BJ (cell line): ENCODE results near the gene FAM13C. TPM values are rescaled to one million over a fixed set of nuclear protein-coding genes. Genes with fewer than 3 reads are reported as not detected.

Experiments
- CTCF ChIA-PET: fragments of 350-600 bp; formaldehyde crosslinking; extraction: SDS; loops from one replicate; lab custom pipeline; 2021; ENCODE audit warnings: antibody characterized with exemption, inconsistent platforms; lab: Yijun Ruan, JAX
- POLR2A ChIA-PET: fragments of 300-600 bp; sonication (Branson Sonifier 250); formaldehyde crosslinking; extraction: SDS; loops from one replicate; lab custom pipeline; 2021; ENCODE audit warnings: antibody characterized with exemption; lab: Charles Lee
- DNase-seq: peaks from one replicate; pipeline ENCODE4 v3.0.0-alpha.2; 2011; ENCODE audit warnings: low read depth
- H3K27me3 ChIP-seq: 2 replicates; pipeline ENCODE4 v1.6.0; 2011; ENCODE audit warnings: low read length; ENCODE audit not compliant: control insufficient read depth, insufficient read depth
- H3K36me3 ChIP-seq: 2 replicates; pipeline ENCODE4 v1.5.1; 2011; ENCODE audit warnings: low read length; ENCODE audit not compliant: control insufficient read depth, insufficient read depth
- H3K4me3 ChIP-seq: 2 replicates; pipeline ENCODE4 v1.5.1; 2011; ENCODE audit warnings: low read depth, mild to moderate bottlenecking, control low read depth, low read length
- polyA plus RNA-seq: library from polyadenylated mRNA; depleted of rRNA; stranded (reverse); fragments of >200 nt; gene quantifications from 2 replicates; pipeline ENCODE4 v1.2.3, GENCODE V29; 2011
- TF ChIP-seq, protein P1 (sequence below): IDR thresholded peaks from 2 replicates; pipeline ENCODE4 v1.5.1; 2011; ENCODE audit warnings: low read depth, mild to moderate bottlenecking, control low read depth, inconsistent platforms, low read length, moderate library complexity; ENCODE audit not compliant: insufficient read depth

Gene FAM13C
- polyA plus RNA-seq, 1 experiment, result not detected

DNA sequence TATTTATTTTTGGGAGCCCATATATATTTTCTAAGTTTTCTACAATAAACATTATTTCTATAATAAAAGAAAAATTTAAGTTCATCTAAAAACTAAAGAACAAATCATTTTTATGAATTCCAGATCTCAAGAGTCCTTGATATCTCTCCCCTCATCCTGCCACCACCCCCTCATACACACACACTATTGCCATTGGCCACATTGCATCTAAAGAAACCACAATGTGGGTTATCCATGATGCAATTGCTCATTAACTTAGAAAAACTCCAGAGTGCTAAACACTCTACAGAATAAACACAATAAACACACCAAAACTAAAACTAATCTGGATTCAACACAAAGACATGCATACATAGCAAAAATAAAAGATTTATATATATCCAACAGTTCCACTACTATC, 37.8 kb downstream of the FAM13C start:
- ChIA-PET POLR2A (no interaction called here), CTCF (no interaction called here)
- DNase-seq, result no peak
- Histone ChIP-seq H3K27me3 (no peaks in the 10 kb centered on the region), H3K36me3 (no peaks in the 10 kb centered on the region), H3K4me3 (no peak overlapping the region)
- TF ChIP-seq, protein P1, sequence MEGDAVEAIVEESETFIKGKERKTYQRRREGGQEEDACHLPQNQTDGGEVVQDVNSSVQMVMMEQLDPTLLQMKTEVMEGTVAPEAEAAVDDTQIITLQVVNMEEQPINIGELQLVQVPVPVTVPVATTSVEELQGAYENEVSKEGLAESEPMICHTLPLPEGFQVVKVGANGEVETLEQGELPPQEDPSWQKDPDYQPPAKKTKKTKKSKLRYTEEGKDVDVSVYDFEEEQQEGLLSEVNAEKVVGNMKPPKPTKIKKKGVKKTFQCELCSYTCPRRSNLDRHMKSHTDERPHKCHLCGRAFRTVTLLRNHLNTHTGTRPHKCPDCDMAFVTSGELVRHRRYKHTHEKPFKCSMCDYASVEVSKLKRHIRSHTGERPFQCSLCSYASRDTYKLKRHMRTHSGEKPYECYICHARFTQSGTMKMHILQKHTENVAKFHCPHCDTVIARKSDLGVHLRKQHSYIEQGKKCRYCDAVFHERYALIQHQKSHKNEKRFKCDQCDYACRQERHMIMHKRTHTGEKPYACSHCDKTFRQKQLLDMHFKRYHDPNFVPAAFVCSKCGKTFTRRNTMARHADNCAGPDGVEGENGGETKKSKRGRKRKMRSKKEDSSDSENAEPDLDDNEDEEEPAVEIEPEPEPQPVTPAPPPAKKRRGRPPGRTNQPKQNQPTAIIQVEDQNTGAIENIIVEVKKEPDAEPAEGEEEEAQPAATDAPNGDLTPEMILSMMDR, result no peak

DNA sequence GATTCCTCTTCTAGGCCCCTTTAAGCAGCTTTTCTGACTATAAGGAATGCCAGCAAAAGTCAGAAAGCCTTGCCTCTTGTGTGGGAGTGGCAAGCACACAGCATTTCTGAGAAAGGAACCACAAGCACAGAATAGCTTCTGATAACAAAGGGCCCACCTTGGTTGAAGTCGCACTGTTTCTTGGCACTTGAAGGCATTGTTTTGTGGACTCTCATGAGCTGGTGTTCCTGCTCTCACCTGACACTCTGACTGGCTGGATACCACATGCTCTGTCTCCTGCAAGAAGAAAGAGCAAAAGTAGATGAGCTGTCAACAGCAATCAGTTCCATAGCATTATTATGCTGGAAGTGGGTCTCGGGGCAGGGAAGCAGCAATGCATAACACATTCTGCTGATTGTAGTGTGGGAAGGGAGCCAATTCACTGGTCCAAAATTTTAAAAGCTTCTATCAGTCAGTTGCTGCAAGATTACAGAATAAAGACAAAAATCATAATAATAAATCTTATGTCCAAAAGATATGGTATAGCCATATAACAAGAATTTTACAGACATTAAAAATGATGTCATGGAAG, 38.4 kb downstream of the FAM13C start:
- Histone ChIP-seq H3K36me3 (no peaks in the 10 kb centered on the region), H3K4me3 (no peak overlapping the region), H3K27me3 (no peaks in the 10 kb centered on the region)
- POLR2A ChIA-PET, result no interaction called here
- no peak for DNase-seq
- CTCF ChIA-PET, result no interaction called here
- TF ChIP-seq, protein P1, result no peak

DNA sequence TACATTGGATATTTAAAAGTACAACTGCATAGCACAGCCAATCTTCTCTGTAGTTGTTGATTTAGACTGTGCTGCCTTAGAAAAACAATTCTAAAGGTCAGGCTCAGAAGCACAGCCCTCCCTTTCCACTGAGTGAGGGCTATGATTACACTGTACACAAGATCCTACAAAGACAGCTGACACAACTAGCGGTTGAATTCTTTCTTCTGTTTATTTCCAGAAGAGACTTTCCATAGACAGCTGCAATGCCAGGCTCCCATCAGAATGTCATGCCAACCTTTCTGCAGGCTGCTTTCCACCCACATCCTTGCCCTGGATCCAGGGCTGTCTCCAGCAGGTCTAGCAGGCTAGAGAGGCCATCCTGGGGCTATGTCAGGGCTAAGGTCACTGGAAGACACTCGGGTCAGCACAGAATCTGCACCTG, 39.3 kb downstream of the FAM13C start:
- CTCF ChIA-PET, result no interaction called here
- no peak for DNase-seq

DNA sequence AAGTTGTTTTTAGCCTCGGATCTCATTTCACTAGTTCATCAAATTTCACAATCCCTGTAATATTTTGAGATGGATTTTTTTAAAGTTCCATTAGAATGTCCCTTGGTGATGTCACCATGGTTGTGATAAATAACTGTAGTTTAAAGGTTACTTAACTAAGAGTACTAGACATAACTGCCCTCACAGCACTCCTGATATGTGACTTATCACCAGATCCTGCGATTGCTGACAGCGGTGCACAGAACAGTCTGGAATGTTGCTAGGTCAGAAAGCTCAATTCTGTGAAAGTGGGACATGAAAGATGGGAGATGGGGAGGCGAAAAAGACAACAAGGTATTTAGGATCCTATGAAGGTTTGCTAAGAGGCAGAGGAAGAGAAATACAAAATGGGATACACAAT, 40.2 kb downstream of the FAM13C start:
- Histone ChIP-seq H3K4me3 (no peak overlapping the region), H3K36me3 (no peaks in the 10 kb centered on the region), H3K27me3 (no peaks in the 10 kb centered on the region)
- no peak for DNase-seq
- TF ChIP-seq, protein P1, result no peak
- ChIA-PET POLR2A (no interaction called here), CTCF (no interaction called here)

More for the DNA sequence above, 39.3 kb downstream of the FAM13C start:
- Histone ChIP-seq H3K4me3 (no peak overlapping the region), H3K36me3 (no peaks in the 10 kb centered on the region), H3K27me3 (no peaks in the 10 kb centered on the region)
- POLR2A ChIA-PET, result no interaction called here
- TF ChIP-seq, protein P1, result no peak

DNA sequence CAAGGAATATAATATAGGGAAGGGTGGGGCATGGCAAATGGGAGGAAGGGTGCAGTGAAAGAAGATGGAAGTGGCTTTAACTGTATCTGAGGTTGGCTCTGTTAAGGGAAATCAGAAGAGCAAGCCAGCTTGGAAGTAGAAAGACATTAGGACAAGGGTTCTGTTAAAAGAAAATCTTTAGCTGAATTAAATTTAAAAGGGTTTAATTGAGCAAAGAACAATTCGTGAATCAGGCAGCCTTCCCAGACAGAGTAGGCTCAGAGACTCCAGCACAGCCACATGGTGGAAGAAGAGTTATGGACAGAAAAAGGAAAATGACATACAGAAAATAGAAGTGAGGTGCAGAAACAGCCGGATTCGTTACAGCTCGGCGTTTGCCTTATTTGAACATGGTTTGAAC, 42.0 kb downstream of the FAM13C start:
- no peak for DNase-seq

More for the DNA sequence above, 42.0 kb downstream of the FAM13C start:
- Histone ChIP-seq H3K36me3 (no peaks in the 10 kb centered on the region), H3K27me3 (no peaks in the 10 kb centered on the region), H3K4me3 (no peak overlapping the region)
- POLR2A ChIA-PET, result no interaction called here
- CTCF ChIA-PET, result no interaction called here
- TF ChIP-seq, protein P1, result no peak
